HG02840 (cell line): ENCODE data around the gene ARL13A.

Experiments used
- ATAC-seq: cut with Tn5 transposase; IDR thresholded peaks from one replicate; pipeline ENCODE4 v1.9.1; 2021; ENCODE audit warnings: mild to moderate bottlenecking, moderate library complexity, moderate number of reproducible peaks; ENCODE audit not compliant: unreplicated experiment, low FRiP score

Gene ARL13A

DNA sequence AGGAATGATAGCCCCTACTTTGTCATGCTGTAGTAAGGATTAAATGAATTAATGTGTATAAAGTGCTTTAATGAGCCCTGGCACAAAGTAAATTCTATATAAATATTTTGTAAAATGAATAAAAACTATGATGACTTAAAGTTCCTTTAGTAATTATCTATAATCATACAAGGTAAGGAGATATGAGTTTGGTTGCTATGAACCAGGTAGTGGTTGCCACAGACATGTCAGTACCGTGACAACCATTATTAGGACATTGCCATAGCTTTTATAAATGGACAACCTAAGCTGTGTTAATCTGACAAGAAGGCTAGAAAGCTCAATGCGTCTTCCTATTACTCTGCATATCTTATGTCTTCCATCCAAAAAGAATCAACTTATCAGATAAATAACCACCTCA lies at the start of gene ARL13A:
Gene ARL13A, plus strand, starts transcription at position 301 of the 400 bp plus-strand sequence. CDS start 3,982 bp downstream, outside the sequence.
- no peak for ATAC-seq

- ATAC-seq: no peak
These were observed 45.1 kb upstream of the ARL13A start for GRCh38 chrX:100924375-100924774.

GRCh38 chrX:100926453-100926852 lies 43.1 kb upstream of the ARL13A start:
- ATAC-seq: no peak

DNA sequence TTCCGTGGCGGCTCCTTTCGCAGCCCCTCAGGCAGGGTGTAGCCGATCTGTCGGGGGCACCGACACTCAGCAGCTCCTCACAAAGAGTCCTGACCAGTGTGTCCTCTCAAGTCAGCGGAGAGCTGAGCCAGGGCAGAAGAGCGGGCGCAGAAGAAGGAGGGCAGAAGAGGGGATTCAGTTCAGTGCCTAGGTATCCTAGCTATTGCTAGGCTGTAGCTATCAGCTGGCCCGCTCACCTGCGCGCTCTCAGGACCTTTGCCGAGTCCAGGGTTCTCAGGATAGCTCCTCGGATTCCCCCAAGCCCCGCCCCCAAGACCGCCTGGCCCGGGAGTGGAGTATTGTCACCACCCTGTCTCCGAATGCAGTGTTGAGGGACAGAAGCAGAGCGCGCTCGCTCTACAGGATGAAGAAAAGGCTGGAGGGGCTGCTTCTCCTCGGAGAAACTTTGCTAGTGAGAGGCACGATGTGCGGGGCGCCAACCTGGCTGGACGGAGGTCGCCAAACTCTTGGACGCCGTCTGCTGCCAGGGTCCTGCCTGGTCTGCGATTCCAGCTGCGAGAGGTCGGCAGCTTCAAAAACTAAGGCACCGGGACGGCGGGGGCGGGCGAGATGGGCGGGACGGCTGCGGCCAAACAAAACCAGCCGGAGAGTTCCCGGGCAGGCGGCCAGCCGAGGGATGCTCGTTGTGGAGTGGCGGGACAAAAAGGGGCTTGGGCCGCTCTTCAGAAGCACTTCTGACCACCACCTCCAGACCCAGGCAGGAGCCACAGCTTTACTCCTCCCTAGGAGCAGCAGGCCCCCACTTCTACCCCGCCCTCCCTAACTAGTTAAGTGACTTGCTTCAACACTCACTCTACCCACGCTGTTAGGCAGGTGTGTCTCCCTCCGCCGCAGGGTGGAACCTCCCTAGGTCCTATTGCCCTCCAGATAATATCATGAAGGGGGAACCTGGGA lies 40.6 kb upstream of the ARL13A start, which contains the start of gene XKRX:
Gene XKRX, minus strand, starts transcription at position 258 of the 954 bp plus-strand sequence. CDS start 613 bp downstream, outside the sequence.
- ATAC-seq: peak; percentile 59

DNA sequence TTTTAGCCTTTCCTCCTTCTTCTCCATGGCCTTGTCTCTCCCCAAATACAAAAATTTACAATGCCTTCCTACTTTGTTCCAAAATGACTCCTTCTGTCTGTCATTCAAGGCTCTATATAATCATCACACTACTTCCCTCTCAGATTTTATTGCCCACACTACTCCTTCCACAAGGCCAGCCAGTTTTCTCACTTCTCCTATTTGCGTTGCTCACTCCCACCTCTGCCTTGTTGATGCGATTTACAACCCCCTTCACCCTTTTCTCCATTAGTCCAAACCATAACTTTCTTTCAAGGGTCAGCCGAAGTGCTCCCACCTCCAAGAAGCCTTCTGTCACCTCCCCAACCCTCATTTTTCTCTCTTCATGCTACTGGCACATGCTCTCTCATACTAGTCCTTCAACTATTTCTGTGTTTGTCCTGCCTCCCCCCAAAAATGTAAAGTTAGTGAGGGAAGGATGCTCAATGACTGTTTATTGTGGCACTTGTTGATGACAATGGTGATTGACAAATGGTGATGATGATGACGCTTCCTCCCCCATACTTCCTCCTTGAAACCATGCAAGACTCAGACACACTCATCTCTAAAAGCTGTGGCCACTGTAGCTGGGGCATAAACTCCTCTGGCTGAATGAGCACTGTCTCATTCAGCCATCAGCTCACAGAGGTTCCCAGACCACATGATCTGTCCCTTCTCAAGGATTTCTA lies 38.1 kb upstream of the ARL13A start:
- ATAC-seq: peak; percentile 64

GRCh38 chrX:100931925-100932285 lies 37.6 kb upstream of the ARL13A start:
- ATAC-seq: peak; percentile 13

GRCh38 chrX:100935767-100936166 lies 33.7 kb upstream of the ARL13A start:
- ATAC-seq: no peak

- ATAC-seq: no peak
These were observed 30.2 kb upstream of the ARL13A start for GRCh38 chrX:100939333-100939732.

DNA sequence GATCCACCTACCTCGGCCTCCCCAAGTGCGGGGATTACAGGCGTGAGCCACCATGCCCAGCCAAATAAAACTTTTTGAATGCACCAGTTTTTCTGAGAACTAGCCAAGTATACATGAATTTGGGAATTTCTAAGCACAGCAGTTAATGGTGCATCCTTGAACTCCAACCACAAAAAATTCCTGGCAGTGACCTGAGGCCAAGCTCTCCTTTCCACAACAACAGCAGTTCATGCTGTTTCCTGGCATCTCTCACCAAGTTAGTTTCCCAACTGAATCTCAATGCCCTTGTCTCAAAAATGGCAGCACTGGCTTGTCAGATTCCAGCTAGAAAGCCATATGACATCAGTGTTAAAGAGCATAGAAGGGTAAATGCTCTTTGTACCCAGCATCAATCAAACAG lies 24.9 kb upstream of the ARL13A start:
- no peak for ATAC-seq

- no peak for ATAC-seq
These were observed 23.1 kb upstream of the ARL13A start for GRCh38 chrX:100946299-100946927.

DNA sequence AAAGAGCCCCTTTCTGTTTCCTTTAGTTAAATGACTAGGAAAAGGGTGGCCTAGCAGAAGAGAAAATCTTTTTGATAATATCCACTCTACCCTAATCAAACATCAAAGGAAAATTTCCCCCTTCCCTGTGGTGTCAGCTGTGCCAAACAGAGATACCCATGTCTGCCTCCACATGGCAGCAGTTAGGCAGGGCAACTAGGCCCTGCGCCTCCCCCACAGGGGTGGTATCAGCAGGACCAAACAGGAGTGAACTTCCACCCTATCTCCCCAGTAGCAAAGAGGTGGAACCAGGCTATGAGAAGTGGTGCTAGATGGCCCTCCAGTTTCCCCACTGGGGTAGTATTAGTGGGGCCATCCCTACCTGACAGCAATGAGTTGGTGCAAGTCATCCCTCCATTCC lies 21.0 kb upstream of the ARL13A start:
- ATAC-seq: no peak

GRCh38 chrX:100962811-100963210 lies 6.7 kb upstream of the ARL13A start:
- ATAC-seq: no peak

DNA sequence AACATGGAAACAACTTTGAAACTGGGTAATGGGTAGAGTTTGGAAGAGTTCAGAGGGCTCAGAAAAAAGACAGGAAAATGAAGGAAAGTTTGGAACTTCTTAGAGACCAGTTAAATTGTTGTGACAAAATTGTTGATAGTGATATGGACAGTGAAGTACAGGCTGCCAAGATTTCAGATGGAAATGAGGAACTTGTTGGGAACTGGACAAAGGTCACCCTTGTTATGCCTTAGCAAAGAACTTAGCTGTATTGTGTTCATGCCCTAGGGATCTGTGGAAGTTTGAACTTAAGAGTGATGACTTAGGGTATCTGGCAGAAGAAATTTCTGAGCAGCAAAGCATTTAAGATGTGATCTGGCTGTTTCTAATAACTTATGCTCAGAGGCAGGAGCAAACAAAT lies 5.1 kb upstream of the ARL13A start:
- no peak for ATAC-seq

GRCh38 chrX:100969936-100970335 lies 428 bp downstream of the ARL13A start:
- no peak for ATAC-seq

DNA sequence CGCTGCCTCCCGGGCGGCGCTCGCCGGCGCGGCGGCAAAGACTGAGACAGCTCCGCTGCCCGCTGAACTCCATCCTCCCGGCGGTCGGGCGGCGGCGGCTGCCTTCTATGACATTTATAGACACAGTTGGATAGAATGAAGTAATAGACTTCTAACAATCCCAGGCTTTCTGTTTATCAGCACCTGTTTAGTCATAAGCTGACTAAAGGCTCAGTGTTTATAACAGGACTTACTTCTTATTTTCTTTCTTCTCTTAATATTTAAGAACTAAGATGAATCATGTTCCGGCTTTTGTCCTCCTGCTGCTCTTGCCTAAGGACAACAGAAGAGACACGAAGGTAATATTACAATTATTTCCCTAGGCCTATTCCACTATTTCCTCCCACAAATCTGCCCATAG lies 3.9 kb downstream of the ARL13A start:
- no peak for ATAC-seq

DNA sequence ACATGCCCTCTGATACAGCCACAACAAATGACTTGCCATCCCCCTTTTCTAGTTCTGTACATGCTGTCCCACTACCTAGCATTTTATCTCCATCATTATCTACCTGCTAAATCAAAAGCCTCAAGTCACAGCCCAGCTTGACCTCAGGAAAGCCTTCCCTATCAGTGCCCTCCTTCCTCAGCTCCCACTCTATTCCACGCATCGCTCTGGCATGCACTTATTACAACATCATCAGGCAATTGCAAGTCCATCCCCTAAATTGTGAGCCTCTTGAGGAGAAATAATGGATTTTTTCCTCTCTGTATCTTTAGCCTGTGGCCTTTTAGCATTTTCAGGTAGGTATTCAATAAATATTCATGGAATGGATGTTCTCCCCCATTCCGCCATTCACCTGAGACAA lies 5.7 kb downstream of the ARL13A start:
- no peak for ATAC-seq

GRCh38 chrX:100976211-100976610 lies 6.7 kb downstream of the ARL13A start:
- no peak for ATAC-seq

GRCh38 chrX:100979881-100980607 lies 10.5 kb downstream of the ARL13A start:
- no peak for ATAC-seq

GRCh38 chrX:100980608-100981497 lies 11.3 kb downstream of the ARL13A start:
- no peak for ATAC-seq
